ENCODE results near the gene CHRNA9. TPM values are rescaled to one million over a fixed set of nuclear protein-coding genes. Genes with fewer than 3 reads are reported as not detected.
"Not testable (repeated sequence)": the region's sequence is repeated elsewhere in the genome, so short reads cannot be mapped to it uniquely, and the experiment has no call there.

The CHRNA9 gene
- total RNA-seq (not detected), polyA plus RNA-seq (not detected)
- long read RNA-seq, donor 1, result 0 reads
- long read RNA-seq, donor 2, result 0 reads
- long read RNA-seq, donor 3, result 0 reads
- long read RNA-seq, donor 4, result 0 reads
- long read RNA-seq, donor 5, result 0 reads
- long read RNA-seq, donor 6, result 0 reads
- long read RNA-seq, donor 7, result 0 reads
- long read RNA-seq, donor 8, result 0 reads
- long read RNA-seq, donor 9, result 0 reads
- long read RNA-seq, donor 10, result 0 reads

GRCh38 chr4:40334591-40335524, at the start of gene CHRNA9:
TSS of gene CHRNA9 (plus strand) at chr4:40335333. CDS start at chr4:40335468, 135 bp downstream.
- Histone ChIP-seq H3K36me3 (replicated peaks in 1 of 2) (no peaks in the 10 kb centered on the region), H3K27ac (no peak within 1 kb of the TSS), H3K27me3 (no peaks in the 10 kb centered on the region), H3K4me1 (replicated peaks in 1 of 2) (no peaks in the 10 kb centered on the region), H3K9me3 (replicated peaks in 1 of 3) (no peaks in the 10 kb centered on the region), H3K4me3 (no peak within 1 kb of the TSS)
- intact Hi-C loops (cut with DNase I), result no loop called here
- TF ChIP-seq CTCF (IDR thresholded peaks at IDR 0.05) (no peak), POLR2A (IDR thresholded peaks at IDR 0.05) (no peak)
- DNase-seq, result no peak
- 69 to 80% (median 77%) methylated on average over 6 to 12 of the region's 12 CpGs for WGBS, 4 donors

- H3K27ac ChIP-seq, result no peak overlapping the region
- no peaks in the 10 kb centered on the region for H3K9me3 ChIP-seq (replicated peaks in 1 of 3)
- no peaks in the 10 kb centered on the region for H3K27me3 ChIP-seq
- H3K36me3 ChIP-seq (replicated peaks in 1 of 2), result no peaks in the 10 kb centered on the region
- TF ChIP-seq CTCF (IDR thresholded peaks at IDR 0.05) (no peak), POLR2A (IDR thresholded peaks at IDR 0.05) (no peak)
- no peak for DNase-seq
- intact Hi-C loops (cut with DNase I), result no loop called here
- no peak overlapping the region for H3K4me3 ChIP-seq
- 77 to 89% (median 86%) methylated on average over 5 of the region's 5 CpGs for WGBS, 4 donors
- no peaks in the 10 kb centered on the region for H3K4me1 ChIP-seq (replicated peaks in 1 of 2)
Observed at GRCh38 chr4:40285692-40286091, 49.4 kb upstream of the CHRNA9 start.

- TF ChIP-seq CTCF (IDR thresholded peaks at IDR 0.05) (no peak), POLR2A (IDR thresholded peaks at IDR 0.05) (no peak)
- Histone ChIP-seq H3K27me3 (no peaks in the 10 kb centered on the region), H3K27ac (no peak overlapping the region), H3K36me3 (replicated peaks in 1 of 2) (no peaks in the 10 kb centered on the region), H3K9me3 (replicated peaks in 1 of 3) (no peaks in the 10 kb centered on the region), H3K4me1 (replicated peaks in 1 of 2) (no peaks in the 10 kb centered on the region), H3K4me3 (no peak overlapping the region)
- DNase-seq, result no peak
- 85 to 89% (median 86%) methylated on average over 8 of the region's 8 CpGs for WGBS, 4 donors
- intact Hi-C loops (cut with DNase I), result no loop called here
Observed at GRCh38 chr4:40288566-40288965, 46.6 kb upstream of the CHRNA9 start.

GRCh38 chr4:40289366-40290188, 45.6 kb upstream of the CHRNA9 start:
- no peak for TF ChIP-seq POLR2A (IDR thresholded peaks at IDR 0.05)
- TF ChIP-seq CTCF (IDR thresholded peaks at IDR 0.05), result no peak
- no peak overlapping the region for H3K27ac ChIP-seq
- no peaks in the 10 kb centered on the region for H3K9me3 ChIP-seq (replicated peaks in 1 of 3)
- H3K4me3 ChIP-seq, result no peak overlapping the region
- no peak for DNase-seq
- H3K27me3 ChIP-seq, result no peaks in the 10 kb centered on the region
- WGBS, 4 donors, result 49 to 65% (median 58%) methylated on average over 7 of the region's 7 CpGs
- H3K36me3 ChIP-seq (replicated peaks in 1 of 2), result no peaks in the 10 kb centered on the region
- intact Hi-C loops (cut with DNase I), result no loop called here
- H3K4me1 ChIP-seq (replicated peaks in 1 of 2), result no peaks in the 10 kb centered on the region

GRCh38 chr4:40290611-40291186, 44.4 kb upstream of the CHRNA9 start:
- WGBS, 4 donors, result 72 to 78% (median 76%) methylated on average over 2 of the region's 2 CpGs
- intact Hi-C loops (cut with DNase I); DNase-seq: not testable (repeated sequence)

More at GRCh38 chr4:40290611-40291186, 44.4 kb upstream of the CHRNA9 start:
- not testable (repeated sequence) for H3K4me3 ChIP-seq; H3K9me3 ChIP-seq (replicated peaks in 1 of 3); H3K36me3 ChIP-seq (replicated peaks in 1 of 2); H3K4me1 ChIP-seq (replicated peaks in 1 of 2); H3K27ac ChIP-seq; H3K27me3 ChIP-seq

All from adrenal gland (tissue), 19 donors.